GM19397 (cell line): Measurements from ENCODE around the gene SLC14A1.
"Not testable (repeated sequence)": the region's sequence is repeated elsewhere in the genome, so short reads cannot be mapped to it uniquely, and the experiment has no call there.

Source experiments
- ATAC-seq: cut with Tn5 transposase; IDR thresholded peaks from one replicate; pipeline ENCODE4 v1.9.1; 2021; ENCODE audit warnings: mild to moderate bottlenecking, moderate library complexity; ENCODE audit not compliant: unreplicated experiment

SLC14A1 gene

GRCh38 chr18:45757005-45757404, 33.0 kb downstream of the SLC14A1 start:
- ATAC-seq, result no peak

GRCh38 chr18:45757644-45758043, 33.7 kb downstream of the SLC14A1 start:
- not testable (repeated sequence) for ATAC-seq

- no peak for ATAC-seq
Measured at GRCh38 chr18:45760462-45761036, 36.6 kb downstream of the SLC14A1 start.

- no peak for ATAC-seq
Measured at GRCh38 chr18:45761512-45762114, 37.6 kb downstream of the SLC14A1 start.

- no peak for ATAC-seq
Measured at GRCh38 chr18:45764000-45764686, 40.2 kb downstream of the SLC14A1 start.

- no peak for ATAC-seq
Measured at GRCh38 chr18:45765796-45766195, 41.8 kb downstream of the SLC14A1 start.

GRCh38 chr18:45771587-45772480, 47.9 kb downstream of the SLC14A1 start:
- no peak for ATAC-seq

GRCh38 chr18:45774065-45774521, 50.1 kb downstream of the SLC14A1 start:
- ATAC-seq, result no peak

- no peak for ATAC-seq
Measured at GRCh38 chr18:45775241-45775676, 51.3 kb downstream of the SLC14A1 start.

- ATAC-seq, result no peak
Measured at GRCh38 chr18:45775743-45776142, 51.8 kb downstream of the SLC14A1 start.

GRCh38 chr18:45777393-45777792, 53.4 kb downstream of the SLC14A1 start:
- no peak for ATAC-seq

GRCh38 chr18:45780568-45780967, 56.6 kb downstream of the SLC14A1 start:
- no peak for ATAC-seq

- ATAC-seq, result no peak
Measured at GRCh38 chr18:45782662-45783061, 58.7 kb downstream of the SLC14A1 start.

- no peak for ATAC-seq
Measured at GRCh38 chr18:45783097-45784075, 59.4 kb downstream of the SLC14A1 start.

GRCh38 chr18:45785134-45785533, 61.2 kb downstream of the SLC14A1 start:
- ATAC-seq, result no peak

GRCh38 chr18:45786941-45787340, 63.0 kb downstream of the SLC14A1 start:
- ATAC-seq, result no peak

GRCh38 chr18:45787346-45787745, 63.4 kb downstream of the SLC14A1 start:
- no peak for ATAC-seq

GRCh38 chr18:45788861-45789260, 64.9 kb downstream of the SLC14A1 start:
- ATAC-seq, result no peak

- no peak for ATAC-seq
Measured at GRCh38 chr18:45792506-45793263, 68.7 kb downstream of the SLC14A1 start.
